ES-I3 (cell line): ENCODE data around the gene WDR1.

Source experiments
- H3K36me3 ChIP-seq: 2 replicates; pipeline ENCODE4 v1.6.1; 2013; ENCODE audit warnings: mild to moderate bottlenecking, low read length, control low read depth, moderate library complexity; ENCODE audit not compliant: insufficient read depth
- H3K4me1 ChIP-seq: 2 replicates; pipeline ENCODE4 v1.6.1; 2013; ENCODE audit warnings: mild to moderate bottlenecking, control low read depth, low read length; ENCODE audit not compliant: insufficient read depth
- H3K9ac ChIP-seq: 2 replicates; pipeline ENCODE4 v1.6.1; 2013; ENCODE audit warnings: low read depth, mild to moderate bottlenecking, low read length, moderate library complexity
- H3K9me3 ChIP-seq: 2 replicates; pipeline ENCODE4 v1.6.1; 2013; ENCODE audit warnings: mild to moderate bottlenecking, low read length, moderate library complexity; ENCODE audit not compliant: control insufficient read depth, insufficient read depth

WDR1 gene

GRCh38 chr4:10091531-10092181 lies 24.9 kb downstream of the WDR1 start:
- H3K36me3 ChIP-seq = peaks cover 17% of the 10 kb centered on the region
- peaks cover 13% of the 10 kb centered on the region for H3K4me1 ChIP-seq
- no peaks in the 10 kb centered on the region for H3K9me3 ChIP-seq
- no peak overlapping the region for H3K9ac ChIP-seq

- no peaks in the 10 kb centered on the region for H3K9me3 ChIP-seq
- peaks cover 10% of the 10 kb centered on the region for H3K4me1 ChIP-seq
- H3K36me3 ChIP-seq = peaks cover 16% of the 10 kb centered on the region
- H3K9ac ChIP-seq = no peak overlapping the region
Observed at GRCh38 chr4:10090467-10091250, 25.9 kb downstream of the WDR1 start.

- H3K4me1 ChIP-seq = peaks cover 9% of the 10 kb centered on the region
- peaks cover 15% of the 10 kb centered on the region for H3K36me3 ChIP-seq
- H3K9ac ChIP-seq = no peak overlapping the region
- H3K9me3 ChIP-seq = no peaks in the 10 kb centered on the region
Observed at GRCh38 chr4:10089346-10089745, 27.3 kb downstream of the WDR1 start.

GRCh38 chr4:10088135-10089010 lies 28.2 kb downstream of the WDR1 start:
- H3K9me3 ChIP-seq = no peaks in the 10 kb centered on the region
- peaks cover 4% of the 10 kb centered on the region; the same call in 1 of the 2 replicates for H3K4me1 ChIP-seq
- H3K36me3 ChIP-seq = peaks cover 12% of the 10 kb centered on the region
- H3K9ac ChIP-seq = no peak overlapping the region

- no peak overlapping the region for H3K9ac ChIP-seq
- no peaks in the 10 kb centered on the region for H3K9me3 ChIP-seq
- peaks cover 21% of the 10 kb centered on the region for H3K36me3 ChIP-seq
- peaks cover 2% of the 10 kb centered on the region; the same call in 1 of the 2 replicates for H3K4me1 ChIP-seq
Observed at GRCh38 chr4:10087152-10087791, 29.3 kb downstream of the WDR1 start.

- Histone ChIP-seq H3K36me3 (peaks cover 25% of the 10 kb centered on the region), H3K9me3 (no peaks in the 10 kb centered on the region), H3K4me1 (no peaks in the 10 kb centered on the region), H3K9ac (no peak overlapping the region)
Observed at GRCh38 chr4:10086506-10087120, 30.0 kb downstream of the WDR1 start.

- Histone ChIP-seq H3K36me3 (peaks cover 29% of the 10 kb centered on the region), H3K4me1 (no peaks in the 10 kb centered on the region), H3K9ac (no peak overlapping the region), H3K9me3 (no peaks in the 10 kb centered on the region)
Observed at GRCh38 chr4:10085828-10086505, 30.6 kb downstream of the WDR1 start.

GRCh38 chr4:10085386-10085785 lies 31.2 kb downstream of the WDR1 start:
- Histone ChIP-seq H3K9me3 (no peaks in the 10 kb centered on the region), H3K9ac (no peak overlapping the region), H3K36me3 (peaks cover 33% of the 10 kb centered on the region), H3K4me1 (no peaks in the 10 kb centered on the region)

- peaks cover 33% of the 10 kb centered on the region for H3K36me3 ChIP-seq
- no peaks in the 10 kb centered on the region for H3K9me3 ChIP-seq
- no peak overlapping the region for H3K9ac ChIP-seq
Observed at GRCh38 chr4:10084651-10085358, 31.8 kb downstream of the WDR1 start.

GRCh38 chr4:10083861-10084641 lies 32.5 kb downstream of the WDR1 start:
- no peak overlapping the region for H3K9ac ChIP-seq
- H3K4me1 ChIP-seq = no peaks in the 10 kb centered on the region
- no peaks in the 10 kb centered on the region for H3K9me3 ChIP-seq
- peaks cover 40% of the 10 kb centered on the region for H3K36me3 ChIP-seq

More at GRCh38 chr4:10084651-10085358, 31.8 kb downstream of the WDR1 start:
- H3K4me1 ChIP-seq = no peaks in the 10 kb centered on the region

- Histone ChIP-seq H3K36me3 (peaks cover 43% of the 10 kb centered on the region), H3K9ac (no peak overlapping the region), H3K9me3 (no peaks in the 10 kb centered on the region), H3K4me1 (no peaks in the 10 kb centered on the region)
Observed at GRCh38 chr4:10083331-10083771, 33.2 kb downstream of the WDR1 start.
